SK-N-MC (cell line): ENCODE results near the gene GGTLC3.
"Not testable (repeated sequence)": the region's sequence is repeated elsewhere in the genome, so short reads cannot be mapped to it uniquely, and the experiment has no call there.

Source experiments
- DNase-seq: peaks from one replicate; pipeline ENCODE4 v3.0.0-alpha.2; 2011; ENCODE audit warnings: low read depth, low spot score
- H3K27ac ChIP-seq: fragments of 200-600 bp; sonication (generic); 2 replicates; pipeline ENCODE4 v1.5.1; 2016; ENCODE audit warnings: mixed run types
- H3K36me3 ChIP-seq: fragments of 200-600 bp; sonication (generic); 2 replicates; pipeline ENCODE4 v1.6.1; 2017; ENCODE audit warnings: antibody characterized with exemption, low read length, mixed read lengths; ENCODE audit not compliant: insufficient read depth
- H3K4me3 ChIP-seq: fragments of 200-600 bp; sonication (generic); 2 replicates; pipeline ENCODE4 v1.5.1; 2016
- H3K9ac ChIP-seq: fragments of 200-600 bp; sonication (generic); 2 replicates; pipeline ENCODE4 v1.8.0; 2017; ENCODE audit warnings: mixed run types, mixed read lengths; ENCODE audit not compliant: insufficient read length
- H3K9me3 ChIP-seq: fragments of 200-600 bp; sonication (generic); 2 replicates; pipeline ENCODE4 v1.6.1; 2017; ENCODE audit warnings: low read depth, mild to moderate bottlenecking, antibody characterized with exemption, low read length, moderate library complexity, mixed read lengths

Gene GGTLC3

DNA sequence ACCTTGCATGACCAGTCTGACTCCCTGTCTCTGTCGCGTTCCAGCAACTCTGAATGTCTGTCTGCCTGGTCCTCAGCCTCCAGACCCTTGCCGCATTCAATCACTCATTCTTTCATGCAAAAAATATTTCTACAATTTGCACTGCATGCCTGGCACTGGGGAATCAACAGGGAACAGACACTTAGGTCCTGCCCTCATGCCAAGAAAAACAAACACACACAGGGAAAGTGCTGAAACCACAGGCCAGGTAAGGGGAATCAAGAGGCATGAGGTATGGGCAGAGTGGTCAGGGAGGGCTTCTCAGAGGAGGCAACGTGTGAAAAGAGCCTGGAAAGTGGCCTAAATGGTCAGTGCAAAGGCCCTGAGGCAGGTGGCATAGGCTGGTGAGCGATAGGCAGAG is at the start of gene GGTLC3:
Gene GGTLC3 (minus strand): TSS at position 101 of the 400 bp plus-strand sequence. CDS start 264 bp downstream, outside the sequence.
- not testable (repeated sequence) for H3K27ac ChIP-seq, H3K9me3 ChIP-seq, H3K36me3 ChIP-seq, H3K9ac ChIP-seq, H3K4me3 ChIP-seq, DNase-seq

DNA sequence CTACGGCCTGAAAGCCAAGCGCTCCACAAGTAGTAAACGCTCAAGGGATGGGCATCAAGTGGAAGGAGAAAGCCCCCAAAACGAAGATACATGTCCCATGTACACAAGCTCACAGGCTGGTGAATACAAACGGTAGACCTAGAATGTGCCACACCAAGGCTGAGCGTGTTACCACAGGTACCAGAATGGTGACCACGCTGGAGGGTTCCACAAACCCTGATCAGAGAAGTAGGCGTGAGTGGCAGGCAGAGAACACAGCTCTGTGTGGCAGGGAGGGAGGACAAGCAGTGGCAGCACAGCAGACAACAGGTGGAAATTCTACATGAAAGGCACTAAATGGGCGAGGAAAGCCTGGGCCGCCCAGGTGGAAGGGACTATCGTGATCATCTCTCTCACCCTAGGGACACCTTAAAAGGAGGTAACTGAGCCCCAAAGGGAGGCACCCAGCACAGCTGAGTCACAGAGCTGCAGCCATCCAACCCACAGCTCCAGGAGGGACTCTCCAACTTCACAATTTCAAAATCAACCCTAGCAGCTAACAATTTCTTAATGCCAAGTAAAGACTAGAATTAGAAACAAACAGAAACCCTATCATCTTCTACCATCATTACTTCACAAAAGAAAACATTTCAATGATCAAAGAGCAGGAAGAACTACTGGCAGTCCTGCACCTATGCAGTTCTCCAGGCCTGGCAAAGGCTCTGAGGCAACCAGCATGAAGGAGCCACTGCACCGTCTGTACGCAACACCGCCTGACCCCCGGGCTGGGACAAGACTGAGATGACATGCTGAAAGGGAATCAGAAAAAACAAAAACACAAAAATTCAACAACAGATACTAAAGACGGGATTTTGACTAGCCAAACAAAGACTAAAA is 42.4 kb upstream of the GGTLC3 start:
- not testable (repeated sequence) for H3K9ac ChIP-seq, H3K9me3 ChIP-seq, DNase-seq, H3K36me3 ChIP-seq, H3K4me3 ChIP-seq, H3K27ac ChIP-seq

DNA sequence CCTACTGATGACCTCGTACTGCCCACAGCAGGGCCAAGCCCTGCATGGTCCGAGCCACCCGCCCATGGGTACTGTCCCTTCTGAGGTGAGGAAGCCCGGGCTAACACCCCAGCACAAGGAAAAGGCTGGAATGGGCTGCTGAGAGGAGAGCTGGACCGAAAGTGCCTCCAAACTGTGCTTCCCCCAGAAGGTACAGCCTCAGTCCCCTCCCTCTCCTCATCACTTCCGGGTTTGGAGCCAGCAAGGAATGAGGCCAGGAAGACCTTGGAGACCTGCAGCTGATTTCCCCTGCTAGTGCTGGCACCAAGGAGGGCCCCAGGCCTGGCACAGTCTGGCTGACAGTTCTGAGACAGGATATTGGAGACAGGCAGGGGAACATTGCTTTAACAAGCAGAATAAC is 41.0 kb upstream of the GGTLC3 start:
- not testable (repeated sequence) for H3K36me3 ChIP-seq, H3K9me3 ChIP-seq, H3K27ac ChIP-seq, H3K4me3 ChIP-seq, H3K9ac ChIP-seq, DNase-seq

DNA sequence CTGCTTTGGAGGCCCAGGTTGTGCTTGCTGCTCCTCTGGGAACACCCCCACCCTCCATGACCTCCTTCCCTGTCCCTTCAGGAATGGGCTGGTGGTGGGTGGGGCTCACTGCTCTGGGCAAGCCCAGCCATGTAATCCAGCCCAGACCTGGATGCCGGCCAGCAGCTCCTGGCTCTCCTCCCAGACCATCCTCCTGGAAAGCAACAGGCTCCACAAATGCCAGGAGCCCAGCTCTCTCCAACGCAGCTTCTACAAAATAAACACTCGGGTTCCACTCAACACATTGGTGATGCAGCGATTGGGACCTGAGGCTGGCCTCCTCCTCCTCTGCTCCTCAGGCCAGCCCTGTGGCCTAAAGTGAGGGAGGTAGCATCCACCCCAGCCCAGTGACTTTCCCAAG is 40.6 kb upstream of the GGTLC3 start:
- H3K36me3 ChIP-seq, H3K4me3 ChIP-seq, H3K9ac ChIP-seq, DNase-seq, H3K9me3 ChIP-seq, H3K27ac ChIP-seq: not testable (repeated sequence)

DNA sequence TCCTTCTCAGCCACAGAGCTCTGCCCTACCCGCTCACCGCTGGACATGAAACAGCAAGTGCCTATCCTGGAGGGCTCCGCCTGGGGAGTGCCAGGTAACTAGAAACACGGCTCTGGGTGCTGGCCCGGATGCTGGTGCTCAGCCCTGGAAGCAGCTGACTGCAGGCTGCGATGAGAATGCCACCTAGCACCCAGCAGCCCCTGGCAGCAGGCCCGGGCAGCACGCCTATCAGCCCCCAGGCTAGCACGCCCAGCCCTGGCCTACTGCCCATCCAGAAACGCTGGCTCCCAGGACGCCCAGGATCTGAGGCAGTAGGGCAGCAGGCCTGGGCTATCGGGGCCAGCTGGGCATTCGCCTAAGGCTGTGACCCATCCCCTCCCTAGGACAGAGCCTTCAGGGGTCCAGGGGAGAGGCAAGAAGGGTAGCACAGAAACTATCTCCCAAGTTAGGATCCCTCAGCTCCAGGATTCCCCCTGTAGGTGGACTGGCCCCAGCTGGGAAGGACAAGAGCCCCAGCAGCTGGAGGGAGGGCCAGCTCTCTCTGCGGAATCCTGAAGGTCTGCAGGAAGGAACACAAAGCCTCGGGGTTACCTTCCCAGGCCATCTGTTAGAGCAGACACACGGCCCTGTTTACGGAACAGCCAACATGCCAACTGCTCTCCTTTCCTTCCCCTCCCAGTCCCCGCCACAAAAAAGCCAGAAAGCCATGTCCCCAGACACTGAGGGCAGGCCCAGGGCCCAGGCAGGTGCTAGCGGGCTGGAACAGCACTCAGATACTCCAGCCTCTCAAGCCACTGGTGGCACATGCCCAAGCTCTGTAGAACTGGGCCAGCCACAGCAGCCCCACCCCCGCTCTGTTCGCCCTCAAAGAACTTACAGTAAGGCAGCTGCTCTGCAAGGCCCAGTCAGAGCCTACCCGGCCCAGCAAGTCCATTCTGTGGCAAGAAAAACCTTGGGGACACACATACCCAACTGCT is 36.6 kb upstream of the GGTLC3 start:
- not testable (repeated sequence) for H3K9me3 ChIP-seq, H3K9ac ChIP-seq, DNase-seq, H3K4me3 ChIP-seq, H3K27ac ChIP-seq, H3K36me3 ChIP-seq

DNA sequence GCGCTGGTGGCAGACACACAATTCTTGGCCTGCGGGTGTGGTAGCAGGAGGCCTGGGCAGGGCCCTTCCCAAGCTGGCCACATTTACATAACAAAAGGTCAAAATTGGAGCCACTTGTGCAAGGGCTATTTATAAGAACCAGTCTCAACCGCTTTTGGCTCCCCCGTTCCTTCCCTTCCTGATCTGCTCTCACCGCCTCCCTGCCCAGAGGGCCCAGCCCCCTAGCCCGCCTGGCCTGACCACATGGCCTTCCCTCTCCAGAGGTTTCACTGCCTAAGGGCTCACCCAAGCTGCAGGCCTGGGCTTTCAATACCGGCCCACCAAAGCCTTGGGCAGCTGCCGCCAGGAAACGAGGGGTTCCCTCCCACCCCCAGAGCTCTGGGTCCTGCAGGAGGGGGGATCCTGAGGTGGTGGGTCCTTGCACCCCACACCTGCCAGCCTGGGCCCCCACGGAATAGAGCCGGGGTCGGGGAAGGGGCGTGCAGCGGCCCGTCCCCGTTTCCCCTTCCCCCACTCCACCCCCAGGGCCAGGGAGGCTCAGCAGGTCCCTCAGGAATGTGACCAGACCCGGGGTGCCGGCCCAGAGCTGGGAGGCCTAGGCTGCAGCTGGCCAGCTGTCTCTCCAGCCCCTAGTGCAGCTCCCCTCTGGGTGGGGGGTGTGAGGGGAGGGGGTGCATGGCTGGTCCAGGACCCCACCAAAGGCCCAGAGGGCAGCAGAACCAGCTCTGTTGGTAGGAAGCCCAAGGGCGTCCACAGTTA is 35.1 kb upstream of the GGTLC3 start:
- H3K9me3 ChIP-seq, DNase-seq, H3K27ac ChIP-seq, H3K36me3 ChIP-seq, H3K4me3 ChIP-seq, H3K9ac ChIP-seq: not testable (repeated sequence)

DNA sequence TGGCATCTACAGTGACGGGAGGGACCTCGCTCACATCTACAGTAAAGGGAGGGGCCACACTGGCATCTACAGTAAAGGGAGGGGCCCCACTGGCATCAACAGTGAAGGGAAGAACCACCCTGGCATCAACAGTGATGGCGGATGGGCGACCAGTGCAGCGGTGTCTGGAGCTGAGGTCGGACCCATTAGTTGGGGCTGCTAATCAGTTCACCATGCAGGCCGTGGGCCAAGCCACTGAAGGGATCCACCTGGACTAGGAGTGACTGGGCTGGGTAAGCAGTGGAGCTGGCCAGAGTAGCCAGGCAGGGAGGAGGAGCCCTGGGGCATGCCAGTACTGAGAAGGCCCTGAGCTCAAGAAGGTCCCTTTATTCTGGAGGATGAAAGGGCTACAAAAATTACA is 33.1 kb upstream of the GGTLC3 start:
- not testable (repeated sequence) for H3K27ac ChIP-seq, H3K36me3 ChIP-seq, DNase-seq, H3K9me3 ChIP-seq, H3K4me3 ChIP-seq, H3K9ac ChIP-seq

DNA sequence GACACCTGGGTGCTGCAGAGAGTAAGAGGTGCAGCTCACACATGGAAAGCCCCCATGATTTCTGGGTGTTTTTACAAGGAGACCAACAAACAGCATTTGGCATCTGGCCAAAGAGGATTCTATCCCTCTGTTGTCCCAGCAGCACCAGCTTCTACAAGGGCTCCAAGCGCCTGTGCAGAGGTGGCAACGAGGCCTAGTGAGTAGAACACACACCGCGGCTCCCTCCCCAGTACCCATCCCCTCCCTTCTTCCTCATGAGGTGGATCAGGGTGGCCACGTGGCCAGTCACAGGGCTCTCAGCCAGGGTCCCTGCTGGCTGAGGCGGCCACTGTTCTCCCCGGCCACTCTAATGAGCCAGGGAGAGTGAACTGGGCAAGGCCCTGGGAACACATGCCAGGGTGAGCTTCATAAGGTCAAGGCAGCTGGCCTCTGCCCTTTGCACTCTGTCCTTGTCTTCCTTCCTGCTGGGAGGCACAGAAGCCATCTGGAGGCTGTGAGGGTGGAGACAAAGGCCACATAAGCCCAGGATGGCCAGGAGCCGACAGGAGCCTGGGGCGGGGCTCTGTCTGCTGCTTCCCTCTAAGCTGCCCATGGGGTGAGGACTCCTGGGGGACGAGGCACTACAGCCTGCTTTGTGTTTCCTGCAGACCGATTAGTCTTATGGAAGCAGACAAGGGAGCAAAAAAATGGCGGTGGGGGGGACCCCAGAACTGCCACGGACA is 31.7 kb upstream of the GGTLC3 start:
- DNase-seq, H3K9ac ChIP-seq, H3K36me3 ChIP-seq, H3K4me3 ChIP-seq, H3K27ac ChIP-seq, H3K9me3 ChIP-seq: not testable (repeated sequence)

DNA sequence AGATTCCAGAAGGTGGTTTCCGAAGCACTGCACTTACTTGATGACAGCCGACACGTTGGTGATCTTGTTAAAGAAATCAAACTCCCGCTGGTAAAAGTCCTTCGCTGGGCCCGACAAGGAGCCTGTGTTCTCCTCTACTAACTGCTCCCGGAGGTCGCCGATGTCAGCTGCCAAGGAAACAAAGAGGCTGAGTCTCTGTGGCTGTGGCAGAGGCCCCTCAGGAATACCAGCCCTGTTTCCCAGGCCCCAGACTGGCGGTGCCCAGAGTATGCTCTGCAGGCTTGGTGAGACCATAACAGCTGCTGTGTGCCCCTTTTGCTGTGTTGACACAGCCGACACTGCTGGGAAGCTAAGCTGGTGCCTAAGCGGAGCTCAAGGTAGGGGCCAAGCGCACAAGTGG is 26.7 kb upstream of the GGTLC3 start:
- not testable (repeated sequence) for DNase-seq, H3K36me3 ChIP-seq, H3K27ac ChIP-seq, H3K9ac ChIP-seq, H3K4me3 ChIP-seq, H3K9me3 ChIP-seq

DNA sequence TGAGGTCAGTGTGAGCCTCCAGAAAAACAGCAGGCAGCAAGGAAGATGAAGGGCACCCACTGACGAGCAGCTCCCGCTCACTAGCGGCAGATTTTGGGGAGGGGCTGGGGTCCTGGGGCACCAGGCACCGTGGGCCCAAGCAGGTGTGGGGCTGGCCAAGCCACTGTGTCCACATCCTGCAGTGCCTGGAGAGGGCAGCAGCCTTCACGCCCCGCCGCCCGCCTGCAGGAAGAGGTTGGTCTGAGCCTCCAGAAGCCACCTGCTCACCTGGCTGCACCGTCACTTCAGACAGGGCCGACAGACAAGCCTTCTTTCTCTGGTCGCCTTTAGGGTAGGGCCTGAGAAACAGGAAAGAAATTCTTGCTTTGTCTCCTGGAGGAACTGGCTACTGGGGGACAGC is 25.4 kb upstream of the GGTLC3 start:
- not testable (repeated sequence) for H3K4me3 ChIP-seq, H3K27ac ChIP-seq, H3K9ac ChIP-seq, DNase-seq, H3K9me3 ChIP-seq, H3K36me3 ChIP-seq

DNA sequence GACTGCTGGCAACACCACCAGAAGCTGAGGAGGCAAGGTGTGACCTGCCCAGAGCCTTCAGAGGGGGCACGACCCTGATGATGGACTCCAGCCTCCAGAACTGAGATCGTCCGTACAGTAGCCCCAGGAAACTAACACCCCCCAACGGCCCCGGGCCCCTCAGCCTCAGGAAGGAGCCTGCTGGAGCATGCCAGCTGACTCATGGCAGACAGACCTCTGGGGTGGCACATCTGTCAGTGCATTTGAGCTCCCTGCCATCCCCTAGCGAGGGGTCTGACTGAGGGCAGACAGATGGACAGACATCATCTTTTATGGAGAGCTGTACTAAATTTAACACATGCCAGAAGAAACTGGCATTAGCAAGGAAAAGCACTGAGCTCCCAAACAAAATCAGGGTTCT is 22.0 kb upstream of the GGTLC3 start:
- not testable (repeated sequence) for H3K9ac ChIP-seq, H3K36me3 ChIP-seq, DNase-seq, H3K4me3 ChIP-seq, H3K9me3 ChIP-seq, H3K27ac ChIP-seq

DNA sequence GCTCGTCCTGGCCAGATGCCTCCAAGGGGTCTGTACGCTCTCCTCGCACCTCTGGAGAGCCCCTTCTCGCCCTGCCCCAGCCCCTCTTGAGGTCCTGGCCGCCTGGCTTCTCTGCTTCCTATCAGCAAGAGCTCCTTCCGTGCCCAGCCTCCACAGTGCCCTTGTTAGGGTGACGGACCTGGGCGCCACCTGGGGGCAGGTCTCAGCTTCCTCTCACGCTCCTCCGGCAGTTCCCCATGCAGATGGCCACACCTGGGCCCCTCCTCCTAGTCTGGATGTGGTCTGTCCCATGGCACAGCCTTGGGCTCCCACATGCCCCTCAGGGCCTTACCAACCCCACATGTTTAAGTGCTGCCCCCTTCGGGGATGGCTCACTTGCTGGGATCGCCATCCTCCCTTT is 16.4 kb upstream of the GGTLC3 start:
- not testable (repeated sequence) for DNase-seq, H3K9me3 ChIP-seq, H3K36me3 ChIP-seq, H3K9ac ChIP-seq, H3K4me3 ChIP-seq, H3K27ac ChIP-seq

DNA sequence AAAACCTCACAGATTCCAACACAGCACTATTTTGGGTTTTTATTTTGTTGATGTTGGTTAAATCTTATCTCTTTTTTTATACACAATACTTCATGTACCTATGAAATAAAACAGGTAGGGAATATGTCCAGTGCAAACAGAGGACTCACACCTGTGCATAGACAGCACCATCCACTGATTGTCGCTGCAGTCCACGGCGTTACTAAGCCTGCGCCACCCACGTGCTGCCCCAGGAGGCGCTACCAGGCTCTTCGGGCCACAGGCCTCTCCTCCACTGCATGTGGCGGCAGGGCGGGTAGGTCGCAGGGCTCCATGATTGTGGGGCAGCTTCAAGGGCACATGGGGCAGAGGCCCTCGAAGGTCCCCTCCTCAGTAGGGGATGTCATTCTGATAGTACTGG is 15.7 kb upstream of the GGTLC3 start:
- not testable (repeated sequence) for H3K4me3 ChIP-seq, H3K9ac ChIP-seq, H3K36me3 ChIP-seq, H3K27ac ChIP-seq, DNase-seq, H3K9me3 ChIP-seq
